Measurements from ENCODE around the gene CNTFR. TPM values are rescaled to one million over a fixed set of nuclear protein-coding genes. Genes with fewer than 3 reads are reported as not detected.

CNTFR gene
- total RNA-seq, 2 donors from 2014 or later: 21.3 to 45.3 TPM

DNA sequence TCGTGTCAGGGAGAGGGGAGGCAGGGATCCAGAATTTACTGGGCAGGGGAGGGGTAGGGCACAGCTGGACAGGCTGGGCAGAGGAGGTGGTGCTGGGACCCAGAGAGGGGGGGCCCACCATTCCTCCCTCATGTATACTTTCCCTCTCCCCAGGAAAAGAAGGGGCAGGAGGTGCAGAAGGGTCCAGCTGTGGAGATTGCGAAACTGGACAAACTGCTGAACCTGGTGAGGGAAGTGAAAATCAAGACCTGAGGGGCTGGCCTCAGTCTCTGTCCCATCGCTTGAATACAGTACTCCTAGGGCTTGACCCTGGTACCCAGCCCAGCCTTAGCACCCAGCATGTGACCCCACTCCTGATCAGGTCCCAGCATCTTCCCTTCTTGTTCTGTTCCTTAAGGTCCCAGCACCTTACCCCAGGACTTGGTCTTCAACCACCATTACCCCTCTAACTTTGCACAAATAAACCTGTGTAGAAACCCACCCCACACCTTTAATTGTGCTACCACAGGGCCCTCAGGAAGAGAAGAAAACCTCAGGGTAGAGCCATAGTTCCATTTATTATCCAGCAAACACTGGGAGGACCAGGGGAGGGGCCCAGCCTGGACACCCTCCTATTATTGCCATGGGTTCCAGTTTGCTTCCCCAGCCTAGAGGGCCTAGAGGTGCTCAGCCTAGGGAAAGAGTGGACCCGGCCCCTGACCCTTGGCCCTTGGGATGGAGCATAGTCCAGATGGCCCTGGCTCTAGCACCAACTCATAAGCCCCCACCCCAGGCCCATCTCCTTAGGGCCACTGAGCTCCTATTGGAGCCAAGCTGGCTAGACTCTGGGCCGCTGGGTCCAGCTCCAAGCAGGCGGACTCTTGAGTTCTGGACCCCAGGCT is 68.8 kb downstream of the CNTFR start:
- DNase-seq (no peak), ATAC-seq (no peak)
- intact Hi-C loops (cut with DNase I): no loop called here

DNA sequence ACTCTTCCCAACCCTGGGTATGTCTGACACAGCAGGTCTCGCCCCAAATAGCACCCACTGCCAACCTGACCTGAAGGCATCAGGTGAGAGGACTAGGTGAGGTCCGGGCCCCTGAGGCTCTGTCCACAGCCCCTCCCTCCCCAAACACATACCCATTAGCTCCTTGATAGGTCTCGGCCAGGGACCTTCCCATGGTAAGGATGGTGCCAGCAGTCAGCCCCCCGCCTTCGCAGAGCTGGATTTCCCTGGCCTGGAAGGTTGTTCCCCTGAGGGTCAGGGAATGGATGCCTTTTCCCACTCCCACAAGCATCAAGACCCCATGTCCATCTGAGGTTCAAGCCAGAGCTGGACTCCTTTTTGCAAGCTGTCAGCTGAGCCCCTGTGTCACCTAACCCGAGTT is 69.4 kb downstream of the CNTFR start:
- DNase-seq (no peak), ATAC-seq (no peak)
- intact Hi-C loops (cut with DNase I): no loop called here

- ATAC-seq: no peak
- intact Hi-C loops (cut with DNase I): no loop called here
- DNase-seq: no peak
Observed at GRCh38 chr9:34519321-34520020, 70.1 kb downstream of the CNTFR start.

DNA sequence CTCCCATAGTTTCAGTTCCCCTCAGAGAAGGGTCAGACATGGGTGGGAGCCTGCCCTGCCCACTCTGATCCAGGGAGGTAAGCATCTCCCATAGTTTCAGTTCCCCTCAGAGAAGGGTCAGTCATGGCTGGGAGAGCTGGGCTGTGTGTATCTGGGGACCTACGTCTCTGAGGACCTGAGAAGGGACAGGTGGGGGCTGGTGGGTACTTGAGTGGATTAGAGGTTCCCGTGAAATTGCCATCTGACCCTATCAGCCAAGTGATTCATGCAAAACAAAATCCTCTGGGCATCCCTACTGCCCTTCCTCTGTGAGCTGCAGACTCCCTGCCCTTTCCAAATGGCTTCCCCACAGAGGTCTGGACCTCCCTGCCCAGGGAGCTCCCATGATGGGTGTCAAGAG is 70.6 kb downstream of the CNTFR start:
- DNase-seq (no peak), ATAC-seq (no peak)
- intact Hi-C loops (cut with DNase I): no loop called here

DNA sequence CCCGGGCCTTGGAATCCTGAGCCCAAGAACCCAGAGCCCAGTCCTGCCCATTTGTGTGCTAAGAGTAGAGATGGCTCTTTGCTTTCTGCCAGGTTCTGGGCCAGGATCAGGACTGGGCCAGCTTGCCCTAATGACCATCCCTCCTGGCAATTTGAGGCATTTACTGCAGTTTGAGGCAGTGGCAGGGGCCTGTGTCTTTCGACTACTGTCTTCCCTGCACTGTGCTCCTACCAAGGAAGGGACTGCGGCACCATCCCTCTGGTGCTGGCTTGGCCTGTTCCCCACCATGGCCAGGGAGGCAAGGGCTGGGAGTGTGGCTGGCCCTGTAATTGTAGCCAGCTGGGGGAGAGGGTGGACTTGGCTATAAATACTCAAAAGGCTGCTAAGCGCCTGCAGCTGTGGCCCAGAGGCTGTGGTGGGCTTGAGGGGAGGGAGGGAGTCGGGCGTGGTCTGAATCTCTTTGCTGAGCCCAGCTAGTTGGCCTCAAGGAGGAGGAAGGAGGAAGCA is 71.4 kb downstream of the CNTFR start:
- intact Hi-C loops (cut with DNase I): no loop called here
- ATAC-seq: no peak
- DNase-seq: no peak

DNA sequence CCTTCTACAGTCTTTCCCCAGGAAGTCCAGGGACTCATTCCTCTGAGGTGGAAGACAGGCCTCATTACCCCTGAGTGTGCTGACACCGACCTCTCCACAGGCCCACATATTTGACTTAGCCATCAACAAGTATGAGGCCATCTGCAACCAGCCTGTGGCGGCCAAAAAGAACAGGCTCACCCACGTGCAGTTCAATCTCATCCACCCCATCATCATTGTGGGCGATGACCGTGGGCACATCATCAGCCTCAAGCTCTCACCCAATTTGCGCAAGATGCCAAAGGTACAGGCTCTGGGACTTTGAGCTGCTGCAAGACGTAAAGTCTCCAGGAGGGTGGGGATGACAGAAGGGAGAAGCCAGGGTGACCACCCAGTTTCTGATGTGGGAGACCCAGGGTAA is 72.3 kb downstream of the CNTFR start:
- intact Hi-C loops (cut with DNase I): no loop called here
- ATAC-seq: no peak
- no peak for DNase-seq

GRCh38 chr9:34515959-34516358 is 73.6 kb downstream of the CNTFR start:
- DNase-seq (no peak), ATAC-seq (no peak)
- intact Hi-C loops (cut with DNase I): no loop called here

DNA sequence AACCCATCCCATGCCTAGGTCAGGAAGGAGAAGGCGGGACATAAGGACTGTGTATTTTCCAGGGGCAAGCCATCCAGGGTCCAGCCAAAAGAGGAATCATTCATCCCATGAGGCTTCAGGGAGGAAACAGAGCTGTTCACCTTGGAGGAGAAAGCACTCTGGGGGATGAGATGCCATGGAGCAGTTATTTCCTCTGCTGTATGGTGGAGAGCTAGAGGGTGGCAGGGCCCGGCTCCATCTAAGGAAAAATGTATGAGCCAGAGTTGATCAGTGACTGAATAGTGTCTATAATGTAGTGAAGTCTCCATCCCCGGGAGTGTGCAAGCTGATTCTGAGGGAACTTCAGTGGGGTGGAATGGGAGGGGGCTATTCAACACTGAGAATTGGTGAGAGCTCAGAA is 74.7 kb downstream of the CNTFR start:
- no peak for ATAC-seq

GRCh38 chr9:34514401-34514800 is 75.1 kb downstream of the CNTFR start:
- intact Hi-C loops (cut with DNase I): no loop called here

More for the DNA sequence above, 74.7 kb downstream of the CNTFR start:
- intact Hi-C loops (cut with DNase I): no loop called here
- no peak for DNase-seq

GRCh38 chr9:34513567-34514214 is 75.8 kb downstream of the CNTFR start:
- ATAC-seq (peak; percentile 43 to 51), DNase-seq (no peak)
- intact Hi-C loops (cut with DNase I): no loop called here

More at GRCh38 chr9:34514401-34514800, 75.1 kb downstream of the CNTFR start:
- ATAC-seq (no peak), DNase-seq (no peak)

- intact Hi-C loops (cut with DNase I): no loop called here
- no peak for ATAC-seq
Observed at GRCh38 chr9:34512131-34513078, 77.1 kb downstream of the CNTFR start.

GRCh38 chr9:34510497-34511468 is 78.7 kb downstream of the CNTFR start:
- DNase-seq (no peak), ATAC-seq (no peak)
- intact Hi-C loops (cut with DNase I): no loop called here

More at GRCh38 chr9:34512131-34513078, 77.1 kb downstream of the CNTFR start:
- no peak for DNase-seq

GRCh38 chr9:34508951-34509350 is 80.6 kb downstream of the CNTFR start:
- DNase-seq (no peak), ATAC-seq (no peak)
- intact Hi-C loops (cut with DNase I): loop anchor here in 1 of 2 donors (10.0 kb wide), 1 partner anchor 174 kb away; no protein-coding TSS in a partner anchor

GRCh38 chr9:34508463-34508862 is 81.1 kb downstream of the CNTFR start:
- no peak for ATAC-seq
- intact Hi-C loops (cut with DNase I): loop anchor here in 1 of 2 donors (10.0 kb wide), 1 partner anchor 174 kb away; no protein-coding TSS in a partner anchor
- DNase-seq: no peak

GRCh38 chr9:34507966-34508365 is 81.6 kb downstream of the CNTFR start:
- no peak for ATAC-seq
- no peak for DNase-seq
- intact Hi-C loops (cut with DNase I): loop anchor here in 1 of 2 donors (10.0 kb wide), 1 partner anchor 173 kb away; no protein-coding TSS in a partner anchor

DNA sequence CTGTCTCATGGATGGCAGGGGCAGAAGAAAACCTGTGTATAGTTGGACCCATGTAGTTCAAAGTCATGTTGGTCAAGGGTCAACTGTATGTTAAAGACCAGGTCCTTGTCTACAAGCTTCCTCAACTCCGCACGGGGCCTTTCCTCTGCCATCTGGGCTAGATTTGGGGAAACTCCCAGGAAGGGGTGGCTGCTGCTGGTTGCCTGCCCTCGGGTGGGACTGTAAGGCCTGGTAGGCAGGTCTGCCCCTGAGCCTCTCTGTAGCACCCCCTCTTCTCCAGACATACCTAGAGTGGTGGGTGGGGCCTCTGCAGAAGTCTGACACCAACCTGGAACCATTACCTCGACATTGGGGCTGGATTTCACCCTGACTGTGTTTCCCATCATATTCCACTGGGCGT is 82.0 kb downstream of the CNTFR start:
- DNase-seq (no peak), ATAC-seq (no peak)
- intact Hi-C loops (cut with DNase I): loop anchor here in 1 of 2 donors (10.0 kb wide), 1 partner anchor 173 kb away; no protein-coding TSS in a partner anchor

- intact Hi-C loops (cut with DNase I): loop anchor here in 1 of 2 donors (10.0 kb wide), 1 partner anchor 172 kb away; no protein-coding TSS in a partner anchor
- ATAC-seq: no peak
- DNase-seq: no peak
Observed at GRCh38 chr9:34506623-34507022, 82.9 kb downstream of the CNTFR start.
